ENCODE measurements around the gene FLNB.

The FLNB gene

DNA sequence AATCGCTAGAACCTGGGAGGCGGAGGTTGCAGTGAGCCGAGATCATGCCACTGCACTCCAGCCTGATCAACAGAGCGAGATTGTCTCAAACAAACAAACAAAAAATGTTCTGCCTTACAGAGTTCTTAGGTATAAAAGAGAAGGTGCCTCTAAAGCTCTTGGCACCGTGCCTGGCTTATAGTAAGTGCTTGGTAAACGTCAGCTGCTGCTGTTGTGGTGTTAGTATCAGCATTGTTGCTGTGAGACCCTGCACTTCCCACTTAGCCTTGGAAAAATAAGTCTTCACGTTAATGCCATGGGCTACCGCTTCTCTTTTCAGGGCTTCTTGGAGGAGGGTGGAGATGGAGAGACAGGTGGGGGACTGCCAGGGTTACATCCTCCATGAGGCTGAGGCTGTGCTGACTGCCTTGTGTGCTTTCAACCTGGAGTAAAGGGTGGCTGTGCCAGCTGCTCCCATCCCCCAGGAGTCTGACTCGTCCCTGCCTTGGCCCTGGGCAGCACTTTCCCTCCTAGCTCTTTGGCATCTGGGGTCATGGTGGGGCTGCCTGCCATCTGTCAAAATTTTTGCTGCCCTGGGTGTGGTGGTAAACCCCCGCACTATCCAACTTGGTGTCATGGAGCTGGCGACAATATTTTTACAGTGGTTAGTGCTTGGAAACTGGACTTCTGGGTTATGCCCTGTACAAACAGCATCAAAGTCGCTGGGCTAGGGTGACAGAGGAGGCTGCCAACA is 17.8 kb downstream of the FLNB start:
- no peak overlapping the region for H3K4me2 ChIP-seq (ENCODE audit: low read depth, low read length, poor library complexity, severe bottlenecking)
- no peaks in the 10 kb centered on the region for H3F3A ChIP-seq (ENCODE audit: low read depth)
- no peaks in the 10 kb centered on the region for H3K27me3 ChIP-seq (ENCODE audit: insufficient read depth, low read length, poor library complexity, severe bottlenecking)
- H3K9me2 ChIP-seq (replicated peaks; ENCODE audit: low read depth, low read length) = no peaks in the 10 kb centered on the region
- H2AFZ ChIP-seq (ENCODE audit: low read length) = no peak overlapping the region
- H3K36me3 ChIP-seq (ENCODE audit: insufficient read depth, low read length) = no peaks in the 10 kb centered on the region
- TF ChIP-seq EZH2phosphoT487 (IDR thresholded peaks at IDR 0.05; ENCODE audit: borderline replicate concordance) = no peak
- TF ChIP-seq, protein P1, sequence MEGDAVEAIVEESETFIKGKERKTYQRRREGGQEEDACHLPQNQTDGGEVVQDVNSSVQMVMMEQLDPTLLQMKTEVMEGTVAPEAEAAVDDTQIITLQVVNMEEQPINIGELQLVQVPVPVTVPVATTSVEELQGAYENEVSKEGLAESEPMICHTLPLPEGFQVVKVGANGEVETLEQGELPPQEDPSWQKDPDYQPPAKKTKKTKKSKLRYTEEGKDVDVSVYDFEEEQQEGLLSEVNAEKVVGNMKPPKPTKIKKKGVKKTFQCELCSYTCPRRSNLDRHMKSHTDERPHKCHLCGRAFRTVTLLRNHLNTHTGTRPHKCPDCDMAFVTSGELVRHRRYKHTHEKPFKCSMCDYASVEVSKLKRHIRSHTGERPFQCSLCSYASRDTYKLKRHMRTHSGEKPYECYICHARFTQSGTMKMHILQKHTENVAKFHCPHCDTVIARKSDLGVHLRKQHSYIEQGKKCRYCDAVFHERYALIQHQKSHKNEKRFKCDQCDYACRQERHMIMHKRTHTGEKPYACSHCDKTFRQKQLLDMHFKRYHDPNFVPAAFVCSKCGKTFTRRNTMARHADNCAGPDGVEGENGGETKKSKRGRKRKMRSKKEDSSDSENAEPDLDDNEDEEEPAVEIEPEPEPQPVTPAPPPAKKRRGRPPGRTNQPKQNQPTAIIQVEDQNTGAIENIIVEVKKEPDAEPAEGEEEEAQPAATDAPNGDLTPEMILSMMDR (conservative IDR thresholded peaks at IDR 0.05; ENCODE audit: low read length) = no peak
- peaks cover 39% of the 10 kb centered on the region; the same call in 1 of the 2 replicates for H3K79me2 ChIP-seq (ENCODE audit: insufficient read depth, low read length)
- no peak overlapping the region for H3K9ac ChIP-seq (ENCODE audit: low read depth, low read length, poor library complexity, severe bottlenecking)
- H3K4me1 ChIP-seq (ENCODE audit: insufficient read depth, low read length, poor library complexity, severe bottlenecking) = no peaks in the 10 kb centered on the region
- H4K20me1 ChIP-seq (ENCODE audit: insufficient read depth, low read length, poor library complexity, severe bottlenecking) = no peaks in the 10 kb centered on the region
- no peaks in the 10 kb centered on the region for H3K9me3 ChIP-seq (ENCODE audit: insufficient read depth, low read depth, low read length)
- no peak overlapping the region for H3K4me3 ChIP-seq (ENCODE audit: low read length, poor library complexity, severe bottlenecking)

GRCh38 chr3:58026598-58026997 is 18.4 kb downstream of the FLNB start:
- Histone ChIP-seq H3K36me3 (ENCODE audit: insufficient read depth, low read length) (no peaks in the 10 kb centered on the region), H3K9ac (ENCODE audit: low read depth, low read length, poor library complexity, severe bottlenecking) (no peak overlapping the region), H3K4me3 (ENCODE audit: low read length, poor library complexity, severe bottlenecking) (no peak overlapping the region), H3K27me3 (ENCODE audit: insufficient read depth, low read length, poor library complexity, severe bottlenecking) (no peaks in the 10 kb centered on the region), H3K9me3 (ENCODE audit: insufficient read depth, low read depth, low read length) (no peaks in the 10 kb centered on the region), H3F3A (ENCODE audit: low read depth) (no peaks in the 10 kb centered on the region), H3K79me2 (ENCODE audit: insufficient read depth, low read length) (peaks cover 33% of the 10 kb centered on the region; the same call in 1 of the 2 replicates), H3K4me1 (ENCODE audit: insufficient read depth, low read length, poor library complexity, severe bottlenecking) (no peaks in the 10 kb centered on the region), H2AFZ (ENCODE audit: low read length) (no peak overlapping the region), H3K9me2 (replicated peaks; ENCODE audit: low read depth, low read length) (no peaks in the 10 kb centered on the region), H4K20me1 (ENCODE audit: insufficient read depth, low read length, poor library complexity, severe bottlenecking) (no peaks in the 10 kb centered on the region), H3K4me2 (ENCODE audit: low read depth, low read length, poor library complexity, severe bottlenecking) (no peak overlapping the region)
- TF ChIP-seq, protein P1 (conservative IDR thresholded peaks at IDR 0.05; ENCODE audit: low read length) = no peak
- TF ChIP-seq EZH2phosphoT487 (IDR thresholded peaks at IDR 0.05; ENCODE audit: borderline replicate concordance) = no peak

GRCh38 chr3:58027704-58028317 is 19.6 kb downstream of the FLNB start:
- no peak overlapping the region for H3K4me3 ChIP-seq (ENCODE audit: low read length, poor library complexity, severe bottlenecking)
- H4K20me1 ChIP-seq (ENCODE audit: insufficient read depth, low read length, poor library complexity, severe bottlenecking) = no peaks in the 10 kb centered on the region
- H3K4me2 ChIP-seq (ENCODE audit: low read depth, low read length, poor library complexity, severe bottlenecking) = no peak overlapping the region
- no peaks in the 10 kb centered on the region for H3K27me3 ChIP-seq (ENCODE audit: insufficient read depth, low read length, poor library complexity, severe bottlenecking)
- TF ChIP-seq EZH2phosphoT487 (IDR thresholded peaks at IDR 0.05; ENCODE audit: borderline replicate concordance) = no peak
- TF ChIP-seq, protein P1 (conservative IDR thresholded peaks at IDR 0.05; ENCODE audit: low read length) = no peak
- H3K36me3 ChIP-seq (ENCODE audit: insufficient read depth, low read length) = no peaks in the 10 kb centered on the region
- H3F3A ChIP-seq (ENCODE audit: low read depth) = no peaks in the 10 kb centered on the region
- H3K9me2 ChIP-seq (replicated peaks; ENCODE audit: low read depth, low read length) = no peaks in the 10 kb centered on the region
- H3K4me1 ChIP-seq (ENCODE audit: insufficient read depth, low read length, poor library complexity, severe bottlenecking) = no peaks in the 10 kb centered on the region
- no peak overlapping the region for H3K9ac ChIP-seq (ENCODE audit: low read depth, low read length, poor library complexity, severe bottlenecking)
- H3K79me2 ChIP-seq (ENCODE audit: insufficient read depth, low read length) = peaks cover 28% of the 10 kb centered on the region; the same call in 1 of the 2 replicates
- no peaks in the 10 kb centered on the region for H3K9me3 ChIP-seq (ENCODE audit: insufficient read depth, low read depth, low read length)
- H2AFZ ChIP-seq (ENCODE audit: low read length) = no peak overlapping the region

Data from Loucy (cell line).